Occipital lobe (tissue), 2 donors: ENCODE data around the gene SPIB. TPM values are rescaled to one million over a fixed set of nuclear protein-coding genes. Genes with fewer than 3 reads are reported as not detected.

ENCODE experiments used
- DNase-seq: peaks from one replicate; lab custom pipeline; 2025; lab: John Stamatoyannopoulos, UW
- total RNA-seq: library from RNA; depleted of rRNA; stranded (reverse); fragments of >200 nt; gene quantifications from one replicate; pipeline ENCODE4 v1.2.3, GENCODE V29; 2014

The SPIB gene
- total RNA-seq, 1 donor from 2014 or later = not detected

GRCh38 chr19:50419022-50419579, 363 bp downstream of the SPIB start:
- no peak for DNase-seq

- no peak for DNase-seq
Measured at GRCh38 chr19:50419580-50420035, 870 bp downstream of the SPIB start.

GRCh38 chr19:50420127-50420526, 1.4 kb downstream of the SPIB start:
- DNase-seq = no peak

- no peak for DNase-seq
Measured at GRCh38 chr19:50420808-50421207, 2.1 kb downstream of the SPIB start.

- DNase-seq = no peak
Measured at GRCh38 chr19:50422397-50423278, 3.9 kb downstream of the SPIB start.

- DNase-seq = no peak
Measured at GRCh38 chr19:50423279-50424113, 4.8 kb downstream of the SPIB start.

GRCh38 chr19:50425581-50425980, 6.8 kb downstream of the SPIB start:
- no peak for DNase-seq

GRCh38 chr19:50427318-50427925, 8.7 kb downstream of the SPIB start:
- no peak for DNase-seq

GRCh38 chr19:50427997-50428425, 9.3 kb downstream of the SPIB start:
- DNase-seq = peak; percentile 47

GRCh38 chr19:50428772-50429463, 10.2 kb downstream of the SPIB start:
- DNase-seq = no peak

GRCh38 chr19:50430888-50431342, 12.2 kb downstream of the SPIB start:
- DNase-seq = no peak

- DNase-seq = peak; percentile 69
Measured at GRCh38 chr19:50431343-50432220, 12.8 kb downstream of the SPIB start.

GRCh38 chr19:50432221-50433028, 13.7 kb downstream of the SPIB start, which contains the start of gene MYBPC2:
Gene MYBPC2, plus strand, starts transcription at chr19:50432892. Its CDS starts 62 bp downstream, at chr19:50432954.
- DNase-seq = no peak

GRCh38 chr19:50433201-50434180, 14.8 kb downstream of the SPIB start:
- no peak for DNase-seq

- no peak for DNase-seq
Measured at GRCh38 chr19:50434525-50434924, 15.8 kb downstream of the SPIB start.

GRCh38 chr19:50435221-50435620, 16.5 kb downstream of the SPIB start:
- no peak for DNase-seq

GRCh38 chr19:50435627-50436026, 16.9 kb downstream of the SPIB start:
- DNase-seq = no peak
